GM10266 (cell line): Measurements from ENCODE around the gene ROBO1.

Experiments
- DNase-seq: peaks from one replicate; pipeline ENCODE4 v3.0.0; 2012; ENCODE audit errors: extremely low spot score
- TF ChIP-seq, protein P1 (sequence below): IDR thresholded peaks from 2 replicates; pipeline ENCODE4 v1.5.1; 2012; ENCODE audit warnings: mild to moderate bottlenecking, low read depth; ENCODE audit not compliant: control insufficient read depth, insufficient read depth; ENCODE audit errors: missing control alignments

The ROBO1 gene

DNA sequence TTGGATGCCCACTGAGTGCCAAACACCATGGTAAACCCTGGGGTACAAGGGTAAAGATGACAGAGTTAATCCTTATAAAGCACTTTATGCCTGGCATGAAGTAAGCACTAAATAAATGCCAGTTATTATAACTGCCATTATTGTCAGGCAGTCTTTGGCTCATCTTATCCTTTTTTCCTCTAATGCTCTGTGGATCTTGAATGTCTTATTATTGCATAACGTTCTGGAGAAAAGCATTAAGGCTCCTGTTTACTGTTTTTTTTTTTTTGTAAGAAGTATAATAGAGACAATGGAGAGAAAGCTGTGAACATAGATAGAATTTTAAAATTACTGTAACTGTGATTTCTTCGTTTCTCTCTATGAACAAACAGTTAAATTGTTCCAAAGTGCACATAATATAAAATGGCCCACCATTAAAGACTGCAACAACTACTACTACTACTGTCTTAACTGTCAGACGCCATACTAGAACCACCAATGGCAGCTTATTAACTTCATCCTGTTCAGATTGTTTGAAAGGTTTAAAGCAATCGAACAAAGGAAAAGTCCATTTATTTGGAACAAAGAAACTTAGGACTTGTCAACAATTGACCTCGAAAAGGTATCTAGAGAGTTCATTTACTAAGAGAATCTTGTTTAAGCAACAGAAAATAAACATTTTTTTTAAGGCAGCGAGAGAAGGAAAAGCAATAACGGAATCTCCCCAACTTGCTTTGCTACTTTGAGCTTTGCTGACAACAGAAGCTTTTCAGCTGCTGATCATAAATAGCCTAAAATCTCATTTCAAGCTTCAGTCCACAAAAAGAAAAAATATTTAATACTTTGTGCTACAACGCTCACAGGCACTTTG lies 520.7 kb downstream of the ROBO1 start:
- DNase-seq, result no peak
- TF ChIP-seq, protein P1, sequence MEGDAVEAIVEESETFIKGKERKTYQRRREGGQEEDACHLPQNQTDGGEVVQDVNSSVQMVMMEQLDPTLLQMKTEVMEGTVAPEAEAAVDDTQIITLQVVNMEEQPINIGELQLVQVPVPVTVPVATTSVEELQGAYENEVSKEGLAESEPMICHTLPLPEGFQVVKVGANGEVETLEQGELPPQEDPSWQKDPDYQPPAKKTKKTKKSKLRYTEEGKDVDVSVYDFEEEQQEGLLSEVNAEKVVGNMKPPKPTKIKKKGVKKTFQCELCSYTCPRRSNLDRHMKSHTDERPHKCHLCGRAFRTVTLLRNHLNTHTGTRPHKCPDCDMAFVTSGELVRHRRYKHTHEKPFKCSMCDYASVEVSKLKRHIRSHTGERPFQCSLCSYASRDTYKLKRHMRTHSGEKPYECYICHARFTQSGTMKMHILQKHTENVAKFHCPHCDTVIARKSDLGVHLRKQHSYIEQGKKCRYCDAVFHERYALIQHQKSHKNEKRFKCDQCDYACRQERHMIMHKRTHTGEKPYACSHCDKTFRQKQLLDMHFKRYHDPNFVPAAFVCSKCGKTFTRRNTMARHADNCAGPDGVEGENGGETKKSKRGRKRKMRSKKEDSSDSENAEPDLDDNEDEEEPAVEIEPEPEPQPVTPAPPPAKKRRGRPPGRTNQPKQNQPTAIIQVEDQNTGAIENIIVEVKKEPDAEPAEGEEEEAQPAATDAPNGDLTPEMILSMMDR, result no peak

DNA sequence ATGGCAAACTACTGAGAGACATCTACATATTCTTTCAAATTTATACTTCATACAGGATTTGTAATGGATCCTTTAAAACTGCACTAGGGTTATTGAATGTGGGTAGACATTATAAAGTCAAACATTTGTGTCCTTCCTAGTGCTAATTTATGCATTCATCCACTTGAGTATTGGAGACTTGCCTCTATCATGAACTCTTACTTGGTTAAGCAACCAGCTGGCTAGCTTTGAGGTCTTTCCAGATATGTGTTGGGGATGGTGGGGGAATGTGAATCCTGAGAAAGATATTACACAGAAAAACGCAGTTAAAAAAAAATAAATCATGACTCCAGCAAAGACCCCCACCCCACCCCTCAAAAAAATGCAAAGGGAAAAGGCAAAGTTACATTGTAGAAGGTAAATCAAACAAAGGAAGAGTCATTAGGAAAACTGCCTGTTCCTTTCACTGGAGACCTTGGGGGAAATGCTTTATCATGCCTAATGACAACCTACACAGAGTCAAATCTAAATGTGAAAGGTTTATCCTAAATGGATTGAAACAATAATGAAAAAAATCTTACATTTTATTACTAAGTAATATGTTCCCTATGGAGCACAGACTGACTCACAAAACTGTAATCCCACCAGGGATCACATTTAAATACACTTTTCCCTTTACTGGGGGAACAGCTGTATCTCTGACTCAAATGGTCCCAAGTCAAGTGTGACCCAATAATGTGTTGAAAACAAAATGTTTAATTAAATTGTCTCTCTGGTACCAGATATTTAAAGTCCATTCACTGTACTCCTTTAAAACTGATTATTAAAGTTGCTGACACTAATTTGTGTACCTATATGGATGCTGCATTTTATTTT lies 522.3 kb downstream of the ROBO1 start:
- no peak for DNase-seq
- TF ChIP-seq, protein P1, result no peak

DNA sequence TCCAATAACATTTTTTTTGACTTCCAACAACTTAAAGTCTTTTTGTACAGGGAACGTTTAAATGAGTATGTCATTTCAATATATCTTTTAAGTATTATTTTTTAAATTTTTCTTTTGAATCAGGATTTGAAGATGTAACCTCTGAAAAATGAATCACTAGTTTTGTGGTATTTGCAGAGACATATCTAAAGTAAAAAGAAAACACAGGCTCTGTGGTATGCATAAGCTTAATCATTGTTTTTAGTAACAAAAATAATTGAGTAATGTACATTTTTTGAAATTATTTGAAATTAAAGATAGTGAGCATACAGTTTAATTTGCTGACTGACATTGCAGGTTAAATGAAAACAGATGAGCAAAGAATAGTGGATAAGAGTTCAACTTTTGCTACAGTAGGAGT lies 531.3 kb downstream of the ROBO1 start:
- no peak for DNase-seq
- TF ChIP-seq, protein P1, result no peak

GRCh38 chr3:79233431-79234060 lies 534.3 kb downstream of the ROBO1 start:
- TF ChIP-seq, protein P1, result no peak

DNA sequence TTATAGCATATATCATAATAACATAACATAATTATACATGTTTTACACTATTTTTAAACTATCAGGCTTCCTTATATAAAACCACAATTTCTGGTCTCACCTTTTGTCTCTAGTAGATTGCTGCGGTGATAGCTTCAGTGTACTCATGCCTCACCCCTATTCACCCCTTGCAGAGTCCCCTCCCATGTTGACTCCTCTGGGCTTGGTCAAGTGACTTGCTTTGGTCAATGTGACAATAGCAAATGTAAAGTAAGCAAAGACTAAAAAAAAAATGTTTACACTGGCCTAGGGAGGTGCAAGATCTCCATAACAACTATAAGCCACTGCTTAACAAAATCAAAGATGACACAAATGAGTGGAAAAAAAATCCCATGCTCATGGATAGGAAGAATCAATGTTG lies 537.5 kb downstream of the ROBO1 start:
- TF ChIP-seq, protein P1, result no peak

More at GRCh38 chr3:79233431-79234060, 534.3 kb downstream of the ROBO1 start:
- no peak for DNase-seq

GRCh38 chr3:79217096-79217495 lies 550.7 kb downstream of the ROBO1 start:
- DNase-seq, result no peak
- TF ChIP-seq, protein P1, result no peak

More for the DNA sequence above, 537.5 kb downstream of the ROBO1 start:
- no peak for DNase-seq
